Left lung (tissue), 10 donors: ENCODE results near the gene CDK19. TPM values are rescaled to one million over a fixed set of nuclear protein-coding genes. Genes with fewer than 3 reads are reported as not detected.

Experiments
- ATAC-seq: fragments of 200-7000 bp; cut with Tn5 transposase; one replicate; pipeline ENCODE4 v1.9.1; 2020; ENCODE audit warnings: moderate library complexity
- DNase-seq, 4 donors: peaks; one replicate each; pipeline ENCODE4 v3.0.0-alpha.2; 2013 to 2020
- H3K27ac ChIP-seq, 2 donors: fragments of 200-600 bp; sonication (generic) in 1 of 2; one replicate each; pipeline versions ENCODE4 v1.5.0 to v1.8.0; 2020 to 2021
- H3K27me3 ChIP-seq, 2 donors: fragments of 200-600 bp; sonication (generic) in 1 of 2; one replicate each; pipeline versions ENCODE4 v1.5.0 to v1.8.0; 2020 to 2021
- H3K36me3 ChIP-seq, 2 donors: fragments of 200-600 bp; sonication (generic) in 1 of 2; one replicate each; pipeline versions ENCODE4 v1.5.0 to v1.8.0; 2020 to 2021
- H3K4me1 ChIP-seq, 2 donors: fragments of 200-600 bp; one replicate each; pipeline ENCODE4 v1.8.0; 2021
- H3K4me3 ChIP-seq, 2 donors: fragments of 200-600 bp; sonication (generic) in 1 of 2; one replicate each; pipeline versions ENCODE4 v1.5.0 to v1.8.0; 2020 to 2021; ENCODE audit warnings: mild to moderate bottlenecking in 1 of 2
- H3K9me3 ChIP-seq, 2 donors: fragments of 200-600 bp; sonication (generic) in 1 of 2; one replicate each; pipeline versions ENCODE4 v1.5.0 to v1.8.0; 2020 to 2021
- intact Hi-C, 2 donors: fragments of 100-400 bp; cut with DNase I; formaldehyde crosslinking; loops; one replicate each; pipeline versions ENCODE4 v1.11.2 to v1.14.2; 2022
- polyA plus RNA-seq, 6 donors: library from polyadenylated mRNA; unstranded; fragments of 120-200 nt; gene quantifications; one replicate each; pipeline ENCODE4 v1.2.1, GENCODE V29; 2013; ENCODE audit not compliant: insufficient read length in 6 of 6
- total RNA-seq, 2 donors: library from RNA; stranded (reverse); fragmentation: NEBNext Ultra II Directional; extraction: Animal tissue kit (Norgen Biotek cat#: 25700); gene quantifications; one replicate each; pipeline ENCODE4 v1.2.1, GENCODE V29; 2021
- TF ChIP-seq, protein P1 (sequence below), 2 donors: fragments of 200-600 bp; sonication (generic) in 1 of 2; IDR thresholded peaks; one replicate each; pipeline versions ENCODE4 v1.5.0 to v1.8.0; 2021; ENCODE audit warnings: antibody characterized with exemption in 2 of 2
- donor health status: DM: no; HTN: yes; CAD: no.
- donor health status: DM: no; HTN: no; CAD: no.

Gene CDK19
- total and polyA plus RNA-seq, 8 donors, result 18.4 to 46.1 (median 36.2) TPM

GRCh38 chr6:110573136-110573535, 242.1 kb downstream of the CDK19 start:
- TF ChIP-seq, protein P1, sequence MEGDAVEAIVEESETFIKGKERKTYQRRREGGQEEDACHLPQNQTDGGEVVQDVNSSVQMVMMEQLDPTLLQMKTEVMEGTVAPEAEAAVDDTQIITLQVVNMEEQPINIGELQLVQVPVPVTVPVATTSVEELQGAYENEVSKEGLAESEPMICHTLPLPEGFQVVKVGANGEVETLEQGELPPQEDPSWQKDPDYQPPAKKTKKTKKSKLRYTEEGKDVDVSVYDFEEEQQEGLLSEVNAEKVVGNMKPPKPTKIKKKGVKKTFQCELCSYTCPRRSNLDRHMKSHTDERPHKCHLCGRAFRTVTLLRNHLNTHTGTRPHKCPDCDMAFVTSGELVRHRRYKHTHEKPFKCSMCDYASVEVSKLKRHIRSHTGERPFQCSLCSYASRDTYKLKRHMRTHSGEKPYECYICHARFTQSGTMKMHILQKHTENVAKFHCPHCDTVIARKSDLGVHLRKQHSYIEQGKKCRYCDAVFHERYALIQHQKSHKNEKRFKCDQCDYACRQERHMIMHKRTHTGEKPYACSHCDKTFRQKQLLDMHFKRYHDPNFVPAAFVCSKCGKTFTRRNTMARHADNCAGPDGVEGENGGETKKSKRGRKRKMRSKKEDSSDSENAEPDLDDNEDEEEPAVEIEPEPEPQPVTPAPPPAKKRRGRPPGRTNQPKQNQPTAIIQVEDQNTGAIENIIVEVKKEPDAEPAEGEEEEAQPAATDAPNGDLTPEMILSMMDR (IDR thresholded peaks at IDR 0.05), result no peak
- Histone ChIP-seq H3K36me3 (no peaks in the 10 kb centered on the region), H3K4me3 (no peak overlapping the region), H3K4me1 (no peaks in the 10 kb centered on the region), H3K9me3 (no peaks in the 10 kb centered on the region), H3K27me3 (no peaks in the 10 kb centered on the region), H3K27ac (no peak overlapping the region)
- no peak for DNase-seq
- intact Hi-C loops, result no loop called here
- no peak for ATAC-seq

GRCh38 chr6:110567957-110568696, 247.1 kb downstream of the CDK19 start:
- Histone ChIP-seq H3K9me3 (no peaks in the 10 kb centered on the region), H3K27ac (no peak overlapping the region), H3K36me3 (no peaks in the 10 kb centered on the region), H3K4me3 (no peak overlapping the region), H3K27me3 (no peaks in the 10 kb centered on the region), H3K4me1 (no peaks in the 10 kb centered on the region)
- ATAC-seq, result no peak
- intact Hi-C loops, result no loop called here
- TF ChIP-seq, protein P1 (IDR thresholded peaks at IDR 0.05), result no peak
- DNase-seq, result no peak

DNA sequence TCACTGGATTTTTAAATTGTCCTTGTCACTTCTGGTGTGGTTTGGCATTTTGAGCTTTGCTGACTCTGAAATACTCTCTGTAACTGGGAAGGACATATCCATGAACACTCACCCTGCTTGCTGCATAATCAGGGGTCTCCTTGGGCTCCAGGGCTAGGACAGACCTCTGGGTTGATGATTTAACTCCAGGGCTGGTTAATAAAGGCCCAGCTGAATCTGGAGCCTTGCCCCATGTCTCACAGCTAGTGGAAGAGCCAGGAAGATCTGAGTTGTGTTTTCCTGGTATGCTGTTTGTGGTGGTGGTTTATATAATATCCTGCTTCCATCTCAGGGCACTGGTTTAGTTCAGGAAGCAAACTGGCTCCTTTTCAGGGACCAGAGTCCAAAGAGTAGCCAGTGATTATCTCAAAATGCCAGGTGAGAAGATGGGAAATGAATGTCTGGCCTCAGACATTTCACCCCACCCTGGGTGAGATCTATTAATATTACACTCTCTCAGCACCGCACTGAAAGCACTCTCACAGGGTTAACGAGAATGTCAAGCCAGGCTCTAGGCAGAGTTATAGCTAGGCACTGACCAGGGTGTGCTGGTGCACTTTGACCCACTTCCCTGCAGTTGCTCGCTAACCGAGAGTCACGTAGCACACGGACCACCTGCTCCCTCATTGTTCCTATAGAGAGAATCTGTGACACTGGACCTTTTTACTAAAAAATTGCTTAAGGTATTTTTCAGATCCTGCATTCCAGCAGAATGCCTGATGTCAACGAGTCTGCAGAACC, 248.7 kb downstream of the CDK19 start:
- Histone ChIP-seq H3K36me3 (no peaks in the 10 kb centered on the region), H3K27ac (no peak overlapping the region), H3K9me3 (peaks cover 0 to 3% of the 10 kb centered on the region in 2 donors), H3K4me1 (no peaks in the 10 kb centered on the region), H3K4me3 (no peak overlapping the region), H3K27me3 (no peaks in the 10 kb centered on the region)
- intact Hi-C loops, result no loop called here
- no peak for ATAC-seq
- TF ChIP-seq, protein P1 (IDR thresholded peaks at IDR 0.05), result no peak
- no peak for DNase-seq

- Histone ChIP-seq H3K27ac (no peak overlapping the region), H3K36me3 (no peaks in the 10 kb centered on the region), H3K4me1 (no peaks in the 10 kb centered on the region), H3K4me3 (no peak overlapping the region), H3K27me3 (no peaks in the 10 kb centered on the region), H3K9me3 (peaks cover 0 to 3% of the 10 kb centered on the region in 2 donors)
- ATAC-seq (no peak), DNase-seq (no peak)
- intact Hi-C loops, result no loop called here
- TF ChIP-seq, protein P1 (IDR thresholded peaks at IDR 0.05), result no peak
These were observed 250.4 kb downstream of the CDK19 start for GRCh38 chr6:110564703-110565421.

DNA sequence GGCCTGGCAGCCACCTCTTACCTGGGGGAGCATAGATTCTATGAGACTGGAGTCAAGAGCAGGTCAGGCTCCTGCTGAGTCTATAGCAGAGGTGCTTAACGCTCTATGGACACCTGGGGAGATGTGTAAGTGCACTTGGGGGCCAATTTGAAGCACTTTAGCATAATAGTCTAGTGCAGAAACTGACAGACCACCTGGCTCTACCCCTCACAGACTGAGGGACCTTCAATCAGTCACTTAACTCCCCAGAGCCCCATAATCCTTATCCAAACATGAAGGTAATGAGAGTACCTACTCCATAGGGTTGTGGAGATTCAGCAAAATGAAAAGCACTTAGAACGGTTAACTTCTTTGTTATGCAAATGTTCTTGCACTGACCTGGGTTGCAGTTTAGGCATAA, 251.6 kb downstream of the CDK19 start:
- DNase-seq (no peak), ATAC-seq (no peak)
- H3K4me3 ChIP-seq, result no peak overlapping the region
- H3K9me3 ChIP-seq, result peaks cover 0 to 3% of the 10 kb centered on the region in 2 donors
- H3K27ac ChIP-seq, result no peak overlapping the region
- intact Hi-C loops, result no loop called here
- no peaks in the 10 kb centered on the region for H3K36me3 ChIP-seq
- no peaks in the 10 kb centered on the region for H3K4me1 ChIP-seq
- TF ChIP-seq, protein P1 (IDR thresholded peaks at IDR 0.05), result no peak
- H3K27me3 ChIP-seq, result no peaks in the 10 kb centered on the region
